GM12874 (cell line): Measurements from ENCODE around the gene KRTAP4-11.
"Not testable (repeated sequence)": the region's sequence is repeated elsewhere in the genome, so short reads cannot be mapped to it uniquely, and the experiment has no call there.

Experiments
- TF ChIP-seq, protein P1 (sequence below): IDR thresholded peaks from 2 replicates; pipeline ENCODE4 v1.5.1; 2011; ENCODE audit warnings: low read depth, mild to moderate bottlenecking, control low read depth, low read length, moderate library complexity; ENCODE audit not compliant: insufficient read depth

Gene KRTAP4-11

DNA sequence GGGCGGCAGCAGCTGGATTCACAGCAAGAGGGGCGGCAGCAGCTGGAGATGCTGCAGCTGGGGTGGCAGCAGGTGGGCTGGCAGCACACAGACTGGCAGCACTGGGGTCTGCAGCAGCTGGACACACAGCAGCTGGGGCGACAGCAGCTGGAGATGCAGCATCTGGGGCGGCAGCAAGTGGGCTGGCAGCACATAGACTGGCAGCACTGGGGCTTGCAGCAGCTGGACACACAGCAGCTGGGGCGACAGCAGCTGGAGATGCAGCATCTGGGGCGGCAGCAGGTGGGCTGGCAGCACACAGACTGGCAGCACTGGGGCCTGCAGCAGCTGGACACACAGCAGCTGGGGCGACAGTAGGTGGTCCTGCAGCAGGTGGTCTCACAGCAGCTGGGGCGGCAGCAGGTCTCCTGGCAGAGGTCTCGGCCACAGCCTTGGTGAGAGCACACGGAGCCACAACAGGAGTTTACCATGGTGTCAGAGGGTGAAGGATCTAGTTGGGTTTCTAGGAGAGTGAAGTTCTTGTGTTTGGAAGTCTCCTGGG lies at the start of gene KRTAP4-11:
TSS of gene KRTAP4-11 (minus strand) at position 528 of the 541 bp plus-strand sequence. CDS start at position 470, 58 bp downstream.
- TF ChIP-seq, protein P1, sequence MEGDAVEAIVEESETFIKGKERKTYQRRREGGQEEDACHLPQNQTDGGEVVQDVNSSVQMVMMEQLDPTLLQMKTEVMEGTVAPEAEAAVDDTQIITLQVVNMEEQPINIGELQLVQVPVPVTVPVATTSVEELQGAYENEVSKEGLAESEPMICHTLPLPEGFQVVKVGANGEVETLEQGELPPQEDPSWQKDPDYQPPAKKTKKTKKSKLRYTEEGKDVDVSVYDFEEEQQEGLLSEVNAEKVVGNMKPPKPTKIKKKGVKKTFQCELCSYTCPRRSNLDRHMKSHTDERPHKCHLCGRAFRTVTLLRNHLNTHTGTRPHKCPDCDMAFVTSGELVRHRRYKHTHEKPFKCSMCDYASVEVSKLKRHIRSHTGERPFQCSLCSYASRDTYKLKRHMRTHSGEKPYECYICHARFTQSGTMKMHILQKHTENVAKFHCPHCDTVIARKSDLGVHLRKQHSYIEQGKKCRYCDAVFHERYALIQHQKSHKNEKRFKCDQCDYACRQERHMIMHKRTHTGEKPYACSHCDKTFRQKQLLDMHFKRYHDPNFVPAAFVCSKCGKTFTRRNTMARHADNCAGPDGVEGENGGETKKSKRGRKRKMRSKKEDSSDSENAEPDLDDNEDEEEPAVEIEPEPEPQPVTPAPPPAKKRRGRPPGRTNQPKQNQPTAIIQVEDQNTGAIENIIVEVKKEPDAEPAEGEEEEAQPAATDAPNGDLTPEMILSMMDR, result not testable (repeated sequence)

DNA sequence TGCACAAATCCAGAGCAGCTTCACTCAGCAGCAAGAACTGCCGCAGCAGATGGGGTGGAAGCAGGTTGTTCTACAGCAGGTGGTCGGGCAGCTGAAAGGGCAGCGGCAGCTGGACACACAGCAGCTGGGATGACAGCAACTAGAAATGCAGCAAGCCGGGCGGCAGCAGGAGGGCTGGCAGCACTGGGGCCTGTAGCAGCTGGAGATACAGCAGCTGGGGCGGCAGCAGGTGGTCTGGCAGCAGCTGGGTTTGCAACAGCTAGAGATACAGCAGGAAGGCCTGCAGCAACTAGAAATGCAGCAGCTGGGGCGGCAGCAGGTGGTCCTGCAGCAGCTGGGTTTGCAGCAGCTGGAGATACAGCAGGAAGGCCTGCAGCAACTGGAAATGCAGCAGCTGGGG lies 49.4 kb upstream of the KRTAP4-11 start:
- TF ChIP-seq, protein P1, result no peak

DNA sequence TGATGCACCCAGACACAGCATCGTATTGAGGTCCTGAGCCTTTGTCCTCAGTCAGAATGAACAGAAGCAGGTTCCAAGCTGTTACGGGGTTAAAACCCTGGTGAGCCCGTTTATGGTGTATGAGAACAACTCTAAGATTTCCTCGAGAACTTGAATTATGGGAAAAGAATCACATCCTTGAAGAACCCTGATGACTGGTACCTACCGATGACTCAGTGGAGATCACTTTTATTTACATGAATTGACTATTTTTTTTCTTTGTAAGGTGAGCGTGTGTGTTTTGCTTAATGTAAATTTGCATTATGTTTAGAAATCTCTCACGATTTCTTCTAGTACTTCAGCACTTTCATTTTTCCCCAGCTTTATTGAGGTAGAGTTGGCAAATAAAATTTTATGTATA lies 45.7 kb upstream of the KRTAP4-11 start:
- TF ChIP-seq, protein P1, result no peak

DNA sequence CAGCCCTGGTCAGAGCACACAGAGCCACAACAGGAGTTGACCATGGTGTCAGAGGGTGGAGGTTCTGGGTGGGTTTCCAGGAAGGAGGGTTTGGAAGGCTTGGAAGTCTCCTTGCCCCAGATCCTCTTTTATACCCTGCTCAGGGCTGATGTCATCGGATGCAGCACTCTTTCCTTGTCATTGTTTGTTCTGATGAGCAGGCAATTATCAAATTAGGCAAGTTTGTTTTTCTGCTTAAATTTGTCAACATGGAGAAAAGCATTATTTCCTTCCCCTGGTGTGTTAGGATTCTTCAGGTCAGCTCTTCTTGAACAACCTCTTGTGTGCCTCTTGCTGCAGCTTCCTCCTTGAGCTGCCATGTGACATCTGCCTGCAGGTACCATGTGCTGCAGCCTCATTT lies 42.5 kb upstream of the KRTAP4-11 start, which contains the start of gene KRTAP4-4:
TSS of gene KRTAP4-4 (minus strand) at position 101 of the 400 bp plus-strand sequence. CDS start at position 44, 57 bp downstream.
- TF ChIP-seq, protein P1, result no peak

DNA sequence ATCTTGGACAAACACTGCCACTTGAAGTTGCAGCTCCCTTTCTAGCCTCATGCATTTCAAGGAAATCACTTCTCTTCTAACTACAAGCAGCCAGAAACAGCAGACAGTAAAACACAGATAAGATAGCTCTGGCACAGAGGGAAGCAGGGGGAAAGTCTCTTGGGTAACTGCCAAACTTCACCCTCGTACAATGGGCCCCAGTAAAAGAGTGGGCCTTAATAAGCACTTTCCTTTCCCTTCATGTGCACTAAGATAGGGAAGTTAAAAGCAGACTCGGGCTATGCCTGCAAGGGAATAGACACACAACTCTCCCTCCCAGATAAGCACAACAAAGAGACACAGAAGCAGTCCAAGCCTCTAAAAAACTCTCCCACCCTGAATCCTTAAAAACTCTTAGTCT lies 35.7 kb upstream of the KRTAP4-11 start:
- TF ChIP-seq, protein P1, result no peak

DNA sequence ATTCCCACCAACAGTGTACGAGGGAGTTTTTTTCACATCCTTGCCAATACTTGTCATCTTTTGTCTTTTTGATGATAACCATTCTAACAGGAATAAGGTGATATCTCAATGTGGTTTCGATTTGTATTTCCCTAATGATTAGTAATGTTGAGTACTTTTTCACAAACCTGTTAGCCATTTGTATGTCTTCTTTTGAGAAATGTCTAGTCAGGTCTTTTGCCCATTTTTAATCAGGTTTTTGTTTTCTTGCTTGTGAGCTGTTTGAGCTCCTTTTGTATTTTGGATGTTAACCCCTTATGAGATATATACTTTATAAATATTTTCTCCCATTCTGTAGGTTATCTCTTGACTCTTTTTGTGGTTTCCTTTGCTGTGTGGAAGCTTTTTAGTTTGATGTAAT lies 33.4 kb upstream of the KRTAP4-11 start:
- TF ChIP-seq, protein P1, result no peak

DNA sequence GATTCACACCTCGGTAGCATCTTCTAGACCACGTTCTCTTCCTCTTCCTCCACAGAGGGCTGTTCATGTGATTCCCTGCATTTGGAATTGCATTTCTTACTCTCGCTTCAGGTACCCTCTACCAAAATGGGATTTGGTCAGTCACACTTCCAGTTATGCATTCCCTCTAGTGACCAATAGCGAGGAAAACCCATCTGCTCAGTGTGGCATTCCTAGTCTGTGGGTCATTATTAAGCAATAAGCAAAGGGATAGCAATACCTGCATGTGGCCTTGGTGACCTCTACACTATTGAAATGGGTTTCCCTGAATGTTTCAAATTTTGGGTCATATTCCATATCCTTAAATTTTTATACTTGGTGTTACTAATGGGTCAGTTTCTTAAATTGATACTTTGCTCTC lies 31.9 kb upstream of the KRTAP4-11 start:
- TF ChIP-seq, protein P1, result no peak

DNA sequence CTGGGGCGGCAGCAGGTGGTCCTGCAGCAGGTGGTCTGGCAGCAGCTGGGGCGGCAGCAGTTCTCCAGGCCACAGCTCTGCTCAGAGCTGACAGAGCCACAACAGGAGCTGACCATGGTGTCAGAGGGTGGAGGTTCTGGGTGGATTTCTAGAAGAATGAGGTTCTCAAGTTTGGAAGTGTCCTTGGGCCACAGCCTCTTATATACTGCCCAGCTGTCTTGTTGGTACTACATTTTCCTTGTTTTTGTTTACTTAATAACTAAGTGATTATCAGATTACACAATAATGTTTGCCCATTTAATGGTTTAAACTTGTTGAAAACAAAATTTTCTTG lies 31.4 kb upstream of the KRTAP4-11 start, which contains the start of gene KRTAP4-5:
TSS of gene KRTAP4-5 (minus strand) at position 174 of the 334 bp plus-strand sequence. CDS start at position 116, 58 bp downstream.
- TF ChIP-seq, protein P1, result no peak
